ENCODE results near the gene GDF15. TPM values are rescaled to one million over a fixed set of nuclear protein-coding genes. Genes with fewer than 3 reads are reported as not detected.
"Not testable (repeated sequence)": the region's sequence is repeated elsewhere in the genome, so short reads cannot be mapped to it uniquely, and the experiment has no call there.

Gene GDF15
- total RNA-seq, 4 donors from 2014 or later = 0.41 to 13.1 (median 1.6) TPM

DNA sequence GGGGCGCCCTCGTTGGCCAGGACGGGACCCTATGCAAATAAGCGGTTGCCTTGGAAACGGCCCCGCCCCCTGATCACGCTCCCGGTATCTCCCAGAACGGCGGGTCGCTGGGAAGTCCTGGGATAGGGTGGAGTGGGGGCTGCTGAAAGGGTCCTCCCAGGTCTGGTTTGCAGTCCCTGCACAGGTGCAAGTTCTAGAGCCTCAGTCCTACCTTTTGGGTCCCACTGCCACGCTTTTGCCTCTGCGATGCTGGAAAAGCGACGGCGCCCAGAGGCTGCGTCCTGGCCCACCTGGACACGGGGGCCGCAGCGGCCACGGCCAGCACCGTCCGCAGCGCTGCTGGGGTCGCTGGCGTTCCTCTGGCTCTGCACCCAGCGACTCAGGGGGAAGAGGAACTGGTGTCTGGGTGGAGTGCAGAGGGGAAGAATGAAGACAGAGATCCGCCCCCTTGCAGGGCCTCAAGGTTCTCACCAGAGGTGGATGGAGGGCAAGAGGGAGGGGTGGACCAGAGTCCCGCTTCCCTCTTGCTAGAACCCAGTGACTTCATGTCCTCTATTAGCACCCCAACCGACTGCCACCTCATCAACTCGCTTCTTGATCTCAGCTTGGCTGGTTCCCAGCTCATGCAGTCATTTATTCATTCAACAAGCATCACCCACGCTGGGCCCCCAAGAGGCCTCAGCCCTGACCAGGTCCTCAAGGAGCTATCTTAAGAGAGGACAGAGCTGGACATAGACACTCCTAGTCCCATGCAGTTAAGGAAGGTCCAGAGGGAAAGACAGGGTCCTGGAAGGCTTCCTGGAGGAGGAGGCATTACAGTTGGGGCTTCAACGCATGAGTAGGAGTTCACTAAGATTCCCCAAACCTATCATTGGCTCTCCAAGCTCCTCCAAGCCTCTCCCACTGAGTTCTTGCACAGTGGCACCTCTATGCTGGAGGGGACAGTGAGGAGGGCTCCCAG is 11.6 kb downstream of the GDF15 start, which contains the start of gene LRRC25:
LRRC25 (minus strand) TSS at position 381 of the 961 bp plus-strand sequence. CDS start 659 bp downstream, outside the sequence.
- Histone ChIP-seq H3K36me3 (no peaks in the 10 kb centered on the region), H3K9me3 (no peaks in the 10 kb centered on the region), H3K27me3 (peaks cover 6% of the 10 kb centered on the region in 2 donors), H3K4me3 (no peak within 1 kb of the TSS), H3K27ac (no peak within 1 kb of the TSS), H3K4me1 (no peaks in the 10 kb centered on the region)
- no peak for DNase-seq
- intact Hi-C loops (cut with DNase I; ENCODE audit: low total_unique reads) = no loop called here
- no peak for TF ChIP-seq POLR2A (IDR thresholded peaks at IDR 0.05)
- no peak for TF ChIP-seq CTCF (IDR thresholded peaks at IDR 0.05)

DNA sequence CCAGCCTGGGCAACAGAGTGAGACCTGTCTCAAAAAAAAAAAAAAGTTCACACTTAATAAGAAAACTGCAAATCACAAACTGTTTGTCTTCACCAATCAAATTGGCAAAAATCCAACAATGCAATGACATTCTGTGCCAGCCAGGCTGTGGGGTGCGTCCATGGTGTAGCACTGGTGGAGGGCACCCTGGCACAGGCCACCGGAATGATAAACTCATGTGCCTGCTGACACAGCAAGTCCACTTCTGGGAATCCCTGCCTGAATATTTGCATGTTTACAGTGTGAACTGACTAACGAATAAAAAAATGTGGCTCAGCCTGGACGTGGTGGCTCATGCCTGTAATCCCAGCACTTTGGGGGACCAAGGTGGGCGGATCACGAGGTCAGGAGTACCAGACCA is 13.1 kb downstream of the GDF15 start:
- DNase-seq = no peak
- H3K4me3 ChIP-seq = no peak overlapping the region
- H3K36me3 ChIP-seq = no peaks in the 10 kb centered on the region
- no peaks in the 10 kb centered on the region for H3K9me3 ChIP-seq
- H3K27ac ChIP-seq = no peak overlapping the region
- intact Hi-C loops (cut with DNase I; ENCODE audit: low total_unique reads) = no loop called here
- peaks cover 6% of the 10 kb centered on the region in 2 donors for H3K27me3 ChIP-seq
- no peaks in the 10 kb centered on the region for H3K4me1 ChIP-seq
- no peak for TF ChIP-seq CTCF (IDR thresholded peaks at IDR 0.05)
- no peak for TF ChIP-seq POLR2A (IDR thresholded peaks at IDR 0.05)

DNA sequence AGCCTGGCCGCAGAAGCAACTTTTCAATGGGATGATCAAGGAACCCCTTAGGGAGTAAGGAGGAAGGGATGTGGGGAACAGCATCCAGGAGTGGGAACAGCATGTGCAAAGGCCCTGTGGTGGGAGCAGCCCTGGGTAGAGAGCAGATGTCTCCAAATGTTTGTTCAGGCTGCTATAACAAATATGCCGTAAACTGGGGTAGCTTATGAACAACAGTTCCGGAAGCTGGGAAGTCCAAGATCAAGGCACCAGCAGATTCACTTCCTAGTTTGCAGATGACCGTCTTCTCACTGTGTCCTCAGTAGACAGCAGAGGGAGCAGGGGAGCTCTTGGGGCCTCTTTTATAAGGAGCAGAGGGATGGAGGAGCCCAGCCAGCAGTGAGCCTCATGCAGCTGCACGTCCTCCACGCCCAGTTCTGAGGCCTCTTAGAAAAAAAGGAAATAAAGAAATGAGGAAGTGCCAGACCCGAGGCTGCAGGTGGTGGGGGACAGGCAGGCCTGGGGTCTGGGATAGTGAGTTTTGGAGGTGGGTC is 15.7 kb downstream of the GDF15 start:
- TF ChIP-seq POLR2A (IDR thresholded peaks at IDR 0.05) (no peak), CTCF (IDR thresholded peaks at IDR 0.05) (peak in 2 of 4 experiments; percentile 18 to 24)
- no peak overlapping the region for H3K27ac ChIP-seq
- no peak overlapping the region for H3K4me3 ChIP-seq
- H3K4me1 ChIP-seq = no peaks in the 10 kb centered on the region
- no peaks in the 10 kb centered on the region for H3K9me3 ChIP-seq
- DNase-seq = no peak
- intact Hi-C loops (cut with DNase I; ENCODE audit: low total_unique reads) = no loop called here
- peaks cover 6% of the 10 kb centered on the region in 2 donors for H3K27me3 ChIP-seq
- H3K36me3 ChIP-seq = no peaks in the 10 kb centered on the region

- intact Hi-C loops (cut with DNase I; ENCODE audit: low total_unique reads); H3K27ac ChIP-seq; H3K9me3 ChIP-seq; H3K4me1 ChIP-seq; H3K27me3 ChIP-seq; H3K4me3 ChIP-seq; H3K36me3 ChIP-seq; DNase-seq: not testable (repeated sequence)
These were observed 16.7 kb downstream of the GDF15 start for GRCh38 chr19:18402455-18403248.

DNA sequence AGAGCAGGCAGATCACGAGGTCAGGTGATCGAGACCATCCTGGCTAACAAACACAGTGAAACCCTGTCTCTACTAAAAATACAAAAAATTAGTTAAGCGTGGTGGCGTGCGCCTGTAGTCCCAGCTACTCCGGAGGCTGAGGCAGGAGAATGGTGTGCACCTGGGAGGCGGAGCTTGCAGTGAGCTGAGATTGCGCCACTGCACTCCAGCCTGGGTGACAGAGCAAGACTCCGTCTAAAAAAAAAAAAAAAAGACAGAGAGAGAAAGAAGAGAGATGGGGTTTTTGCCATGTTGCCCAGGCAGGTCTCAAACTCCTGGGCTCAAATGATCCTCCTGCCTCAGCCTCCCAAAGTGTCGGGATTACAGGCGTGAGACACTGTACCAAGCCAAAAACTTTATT is 19.8 kb downstream of the GDF15 start:
- H3K9me3 ChIP-seq; DNase-seq; H3K36me3 ChIP-seq; H3K4me3 ChIP-seq; H3K27me3 ChIP-seq; H3K4me1 ChIP-seq; intact Hi-C loops (cut with DNase I; ENCODE audit: low total_unique reads); H3K27ac ChIP-seq: not testable (repeated sequence)

Data from uterus (tissue), 4 donors.